Colonic mucosa (tissue), 4 donors: ENCODE measurements around the gene PRRG2. TPM values are rescaled to one million over a fixed set of nuclear protein-coding genes. Genes with fewer than 3 reads are reported as not detected.
A peak's percentile ranks its signal among the peaks of the same experiment; 100 is the strongest.

Source experiments
- DNase-seq: peaks from one replicate; pipeline ENCODE4 v3.0.0-alpha.2; 2020
- H3K27ac ChIP-seq: fragments of 200-600 bp; one replicate; pipeline ENCODE4 v1.8.0; 2021
- H3K27me3 ChIP-seq: fragments of 200-600 bp; one replicate; pipeline ENCODE4 v1.8.0; 2021
- H3K36me3 ChIP-seq: fragments of 200-600 bp; one replicate; pipeline ENCODE4 v1.8.0; 2021
- H3K4me1 ChIP-seq: fragments of 200-600 bp; one replicate; pipeline ENCODE4 v1.8.0; 2021; ENCODE audit warnings: mild to moderate bottlenecking
- H3K4me3 ChIP-seq: fragments of 200-600 bp; one replicate; pipeline ENCODE4 v1.8.0; 2021
- H3K9ac ChIP-seq, 2 donors: one replicate each; pipeline ENCODE4 v1.7.0; 2013; ENCODE audit warnings: control low read depth in 2 of 2, low read depth in 2 of 2, low read length in 2 of 2
- H3K9me3 ChIP-seq: fragments of 200-600 bp; one replicate; pipeline ENCODE4 v1.8.0; 2021
- intact Hi-C: fragments of 100-400 bp; cut with DNase I; formaldehyde crosslinking; loops from one replicate; pipeline ENCODE4 v1.14.1; 2022
- total RNA-seq, 2 donors: library from RNA; stranded (reverse); fragmentation: NEBNext Ultra II Directional in 1 of 2; extraction: Animal tissue kit (Norgen Biotek cat#: 25700) in 1 of 2; gene quantifications; one replicate each; pipeline ENCODE4 v1.2.1, GENCODE V29; 2021
- TF ChIP-seq, protein P1 (sequence below): fragments of 200-600 bp; IDR thresholded peaks from one replicate; pipeline ENCODE4 v1.8.0; 2022; ENCODE audit warnings: antibody characterized with exemption, mild to moderate bottlenecking
- donor health status: healthy.
- donor health status: DM: no; HTN: no; CAD: no.
- donor health status: DM: no; HTN: no; CAD: no.

The PRRG2 gene
- total RNA-seq = 10 to 100 TPM; 16.2 to 20.2 TPM

DNA sequence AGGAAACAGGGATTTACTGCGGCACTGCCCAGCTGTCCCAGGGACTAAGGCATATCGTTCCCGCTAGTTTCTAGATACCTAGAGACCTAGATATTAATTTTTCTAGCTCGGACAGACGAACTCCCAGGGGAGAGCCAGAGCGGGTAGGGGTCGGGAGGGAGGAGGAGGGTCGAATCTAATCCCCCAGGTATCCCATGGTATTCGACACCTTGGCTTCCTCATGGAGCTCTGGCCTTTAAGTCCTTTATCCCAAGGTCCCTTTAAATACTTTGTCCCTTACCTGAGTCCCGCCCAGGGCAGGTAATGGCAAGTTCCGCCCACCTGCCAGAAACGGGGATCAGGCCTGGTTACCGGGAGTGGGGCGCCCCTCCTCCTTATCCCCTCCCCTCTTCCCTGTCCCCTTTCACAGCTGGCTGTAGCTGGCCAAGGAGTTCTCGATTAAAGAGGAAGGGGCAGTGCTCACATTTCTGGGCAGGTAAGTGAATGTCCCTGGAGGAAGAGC is at the start of gene PRRG2:
TSS of gene PRRG2 (plus strand) at position 310 of the 502 bp plus-strand sequence. CDS start 1,904 bp downstream, outside the sequence.
- peak within 1 kb of the TSS; percentile 81 for H3K27ac ChIP-seq
- H3K4me1 ChIP-seq = peaks cover 12% of the 10 kb centered on the region
- peak within 1 kb of the TSS; percentile 79 to 96 for H3K9ac ChIP-seq
- intact Hi-C loops = no loop called here
- H3K9me3 ChIP-seq = no peaks in the 10 kb centered on the region
- H3K4me3 ChIP-seq = peak within 1 kb of the TSS; percentile 71
- peak; percentile 78 for DNase-seq
- TF ChIP-seq, protein P1, sequence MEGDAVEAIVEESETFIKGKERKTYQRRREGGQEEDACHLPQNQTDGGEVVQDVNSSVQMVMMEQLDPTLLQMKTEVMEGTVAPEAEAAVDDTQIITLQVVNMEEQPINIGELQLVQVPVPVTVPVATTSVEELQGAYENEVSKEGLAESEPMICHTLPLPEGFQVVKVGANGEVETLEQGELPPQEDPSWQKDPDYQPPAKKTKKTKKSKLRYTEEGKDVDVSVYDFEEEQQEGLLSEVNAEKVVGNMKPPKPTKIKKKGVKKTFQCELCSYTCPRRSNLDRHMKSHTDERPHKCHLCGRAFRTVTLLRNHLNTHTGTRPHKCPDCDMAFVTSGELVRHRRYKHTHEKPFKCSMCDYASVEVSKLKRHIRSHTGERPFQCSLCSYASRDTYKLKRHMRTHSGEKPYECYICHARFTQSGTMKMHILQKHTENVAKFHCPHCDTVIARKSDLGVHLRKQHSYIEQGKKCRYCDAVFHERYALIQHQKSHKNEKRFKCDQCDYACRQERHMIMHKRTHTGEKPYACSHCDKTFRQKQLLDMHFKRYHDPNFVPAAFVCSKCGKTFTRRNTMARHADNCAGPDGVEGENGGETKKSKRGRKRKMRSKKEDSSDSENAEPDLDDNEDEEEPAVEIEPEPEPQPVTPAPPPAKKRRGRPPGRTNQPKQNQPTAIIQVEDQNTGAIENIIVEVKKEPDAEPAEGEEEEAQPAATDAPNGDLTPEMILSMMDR = no peak
- H3K27me3 ChIP-seq = no peaks in the 10 kb centered on the region
- H3K36me3 ChIP-seq = no peaks in the 10 kb centered on the region

DNA sequence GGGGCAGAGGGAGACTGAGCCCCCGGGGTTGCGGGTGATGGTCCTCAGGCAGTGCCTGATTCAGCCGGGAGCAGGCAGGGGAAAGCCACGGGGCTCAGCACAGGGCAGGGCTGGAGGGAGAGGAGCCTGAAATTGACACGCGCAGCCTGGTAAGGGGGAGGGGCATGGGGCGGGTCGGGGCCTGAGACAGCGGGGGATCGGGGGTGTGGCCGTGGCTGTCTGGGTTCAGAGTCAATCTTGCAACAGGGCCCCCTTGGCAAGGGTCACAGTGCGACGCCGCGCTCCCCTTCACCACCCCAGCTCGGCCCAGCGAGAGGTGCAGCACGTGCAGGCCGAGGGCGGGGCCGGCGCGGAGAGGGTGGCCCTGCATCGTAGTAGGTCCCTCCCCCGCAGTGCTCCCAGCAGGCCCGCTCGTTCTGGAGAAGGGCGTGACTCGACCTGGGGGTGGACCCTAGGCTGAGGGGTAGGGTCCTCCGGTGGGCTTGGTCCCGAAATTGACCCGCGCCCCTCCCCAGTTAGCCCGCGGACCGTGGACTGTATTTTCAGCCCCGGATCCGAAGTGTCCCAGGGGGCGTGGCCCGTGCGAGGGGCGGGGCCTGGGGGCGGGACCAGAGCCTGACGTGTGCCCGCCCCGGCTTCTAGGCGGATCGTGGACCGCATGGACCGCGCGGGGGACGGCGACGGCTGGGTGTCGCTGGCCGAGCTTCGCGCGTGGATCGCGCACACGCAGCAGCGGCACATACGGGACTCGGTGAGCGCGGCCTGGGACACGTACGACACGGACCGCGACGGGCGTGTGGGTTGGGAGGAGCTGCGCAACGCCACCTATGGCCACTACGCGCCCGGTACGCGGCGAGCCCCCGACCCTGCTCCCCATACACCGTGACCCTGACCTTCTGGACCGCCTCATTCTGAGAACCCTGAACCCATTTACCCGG is 47.3 kb upstream of the PRRG2 start:
- no peaks in the 10 kb centered on the region for H3K4me1 ChIP-seq
- intact Hi-C loops = no loop called here
- H3K27me3 ChIP-seq = no peaks in the 10 kb centered on the region
- H3K27ac ChIP-seq = no peak overlapping the region
- H3K9me3 ChIP-seq = no peaks in the 10 kb centered on the region
- peak; percentile 61 for DNase-seq
- H3K4me3 ChIP-seq = peak overlapping the region; percentile 36
- peaks cover 7% of the 10 kb centered on the region for H3K36me3 ChIP-seq
- TF ChIP-seq, protein P1 = no peak
- peak overlapping the region in 1 of 2 donors; percentile 50 for H3K9ac ChIP-seq

DNA sequence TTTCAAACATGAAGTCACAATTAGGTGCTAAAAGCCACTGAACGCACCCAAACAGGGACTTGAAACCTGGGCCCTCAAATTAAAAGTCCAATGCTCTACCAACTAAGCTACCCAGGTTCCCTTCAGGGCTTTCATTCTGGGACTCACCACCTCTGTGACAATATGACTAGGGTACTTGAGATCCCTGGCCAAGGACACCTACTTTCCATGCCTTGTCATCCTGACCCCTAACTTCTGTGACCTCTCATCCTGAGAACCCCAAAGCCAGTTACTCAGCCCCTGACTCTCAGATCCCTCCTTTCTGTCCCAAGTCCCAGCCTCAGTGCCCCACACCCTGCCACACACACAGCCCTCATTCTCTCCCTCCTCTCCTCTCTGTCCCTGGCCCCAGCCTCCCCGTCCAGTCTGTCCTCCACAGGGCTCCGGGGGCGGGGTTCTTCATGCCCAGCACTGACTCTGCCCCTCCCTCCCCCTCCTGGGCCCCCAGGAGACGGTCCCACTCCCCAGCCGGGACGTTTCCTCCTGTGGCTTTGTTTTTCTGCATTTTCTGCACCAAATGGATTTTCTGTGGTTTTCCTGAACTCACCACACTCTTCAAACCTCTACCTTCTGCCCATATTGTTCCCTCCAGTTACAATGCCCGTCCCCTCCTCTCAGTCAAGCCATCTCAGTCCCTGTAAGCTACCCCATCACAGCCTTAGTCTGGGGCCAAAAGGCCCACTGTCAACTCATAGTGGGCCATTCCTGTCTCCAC is 46.3 kb upstream of the PRRG2 start:
- H3K27ac ChIP-seq = no peak overlapping the region
- no peak for DNase-seq
- H3K9ac ChIP-seq = no peak overlapping the region
- H3K4me3 ChIP-seq = no peak overlapping the region
- H3K27me3 ChIP-seq = no peaks in the 10 kb centered on the region
- TF ChIP-seq, protein P1 = no peak
- no peaks in the 10 kb centered on the region for H3K9me3 ChIP-seq
- peaks cover 11% of the 10 kb centered on the region for H3K36me3 ChIP-seq
- no peaks in the 10 kb centered on the region for H3K4me1 ChIP-seq
- intact Hi-C loops = no loop called here

DNA sequence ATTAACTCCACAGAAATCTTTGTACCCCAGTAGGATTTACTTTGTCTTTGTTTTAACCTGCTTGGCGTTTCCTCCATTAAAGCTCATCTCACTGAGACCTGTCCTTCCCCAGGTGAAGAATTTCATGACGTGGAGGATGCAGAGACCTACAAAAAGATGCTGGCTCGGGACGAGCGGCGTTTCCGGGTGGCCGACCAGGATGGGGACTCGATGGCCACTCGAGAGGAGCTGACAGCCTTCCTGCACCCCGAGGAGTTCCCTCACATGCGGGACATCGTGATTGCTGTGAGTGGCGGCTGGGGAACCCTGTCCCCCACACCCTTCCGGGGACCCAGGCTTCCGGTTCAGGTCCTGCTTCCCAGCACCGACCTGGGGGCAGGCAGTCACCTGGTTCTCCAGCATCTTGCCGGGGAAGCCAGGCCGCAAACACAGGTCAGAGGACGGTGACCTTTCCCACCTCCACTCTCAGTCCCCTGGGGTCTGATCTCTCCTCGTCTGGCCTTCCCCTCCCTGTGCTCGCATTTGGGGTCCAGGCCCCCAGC is 44.1 kb upstream of the PRRG2 start:
- Histone ChIP-seq H3K9ac (no peak overlapping the region), H3K4me1 (no peaks in the 10 kb centered on the region), H3K9me3 (no peaks in the 10 kb centered on the region), H3K4me3 (no peak overlapping the region), H3K27me3 (no peaks in the 10 kb centered on the region), H3K36me3 (peaks cover 11% of the 10 kb centered on the region), H3K27ac (no peak overlapping the region)
- TF ChIP-seq, protein P1 = no peak
- intact Hi-C loops = no loop called here
- DNase-seq = no peak

DNA sequence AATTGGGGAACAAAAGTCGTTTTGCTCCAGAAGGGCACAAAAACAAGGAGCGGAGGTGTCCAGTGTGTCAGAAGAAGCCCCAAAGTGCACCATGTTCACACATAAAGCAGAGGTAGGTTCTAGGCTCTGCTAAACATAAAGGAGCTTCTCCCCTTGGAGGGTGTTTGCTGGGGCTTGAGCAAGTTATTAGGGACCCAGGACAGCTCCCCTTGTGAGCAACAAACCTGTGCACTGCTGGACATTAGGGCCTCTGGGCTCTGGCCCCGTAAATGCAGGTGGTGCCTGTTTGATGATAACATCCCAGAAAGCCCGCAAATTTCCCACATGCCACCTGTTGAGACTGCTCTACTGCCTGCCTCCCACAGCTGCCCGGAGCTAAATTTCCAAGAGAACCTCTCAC is 42.5 kb upstream of the PRRG2 start:
- H3K4me1 ChIP-seq = no peaks in the 10 kb centered on the region
- peaks cover 14% of the 10 kb centered on the region for H3K36me3 ChIP-seq

More for the DNA sequence above, 42.5 kb upstream of the PRRG2 start:
- no peaks in the 10 kb centered on the region for H3K9me3 ChIP-seq
- TF ChIP-seq, protein P1 = no peak
- intact Hi-C loops = no loop called here
- DNase-seq = no peak
- no peak overlapping the region for H3K9ac ChIP-seq
- no peak overlapping the region for H3K27ac ChIP-seq
- no peaks in the 10 kb centered on the region for H3K27me3 ChIP-seq
- H3K4me3 ChIP-seq = no peak overlapping the region
